SK-N-MC (cell line): ENCODE data around the gene KRTAP10-3.

ENCODE experiments used
- DNase-seq: peaks from one replicate; pipeline ENCODE4 v3.0.0-alpha.2; 2011; ENCODE audit warnings: low read depth, low spot score
- H3K27ac ChIP-seq: fragments of 200-600 bp; sonication (generic); 2 replicates; pipeline ENCODE4 v1.5.1; 2016; ENCODE audit warnings: mixed run types
- H3K36me3 ChIP-seq: fragments of 200-600 bp; sonication (generic); 2 replicates; pipeline ENCODE4 v1.6.1; 2017; ENCODE audit warnings: antibody characterized with exemption, low read length, mixed read lengths; ENCODE audit not compliant: insufficient read depth
- H3K4me3 ChIP-seq: fragments of 200-600 bp; sonication (generic); 2 replicates; pipeline ENCODE4 v1.5.1; 2016
- H3K9ac ChIP-seq: fragments of 200-600 bp; sonication (generic); 2 replicates; pipeline ENCODE4 v1.8.0; 2017; ENCODE audit warnings: mixed run types, mixed read lengths; ENCODE audit not compliant: insufficient read length
- H3K9me3 ChIP-seq: fragments of 200-600 bp; sonication (generic); 2 replicates; pipeline ENCODE4 v1.6.1; 2017; ENCODE audit warnings: low read depth, mild to moderate bottlenecking, antibody characterized with exemption, low read length, moderate library complexity, mixed read lengths
- EZH2 ChIP-seq: fragments of 200-600 bp; sonication (generic); IDR thresholded peaks from one replicate; pipeline ENCODE4 v1.6.1; 2017; ENCODE audit warnings: antibody characterized with exemption
- FOXP2 ChIP-seq: optimal IDR thresholded peaks from 2 replicates; pipeline ENCODE3; 2011; ENCODE audit warnings: mild to moderate bottlenecking, moderate library complexity; ENCODE audit not compliant: insufficient read depth; ENCODE audit errors: extremely low read length, control extremely low read depth
- POLR2AphosphoS5 ChIP-seq: IDR thresholded peaks from 2 replicates; pipeline ENCODE4 v1.6.1; 2012; ENCODE audit warnings: mild to moderate bottlenecking, low read depth, low read length, borderline replicate concordance

KRTAP10-3 gene

DNA sequence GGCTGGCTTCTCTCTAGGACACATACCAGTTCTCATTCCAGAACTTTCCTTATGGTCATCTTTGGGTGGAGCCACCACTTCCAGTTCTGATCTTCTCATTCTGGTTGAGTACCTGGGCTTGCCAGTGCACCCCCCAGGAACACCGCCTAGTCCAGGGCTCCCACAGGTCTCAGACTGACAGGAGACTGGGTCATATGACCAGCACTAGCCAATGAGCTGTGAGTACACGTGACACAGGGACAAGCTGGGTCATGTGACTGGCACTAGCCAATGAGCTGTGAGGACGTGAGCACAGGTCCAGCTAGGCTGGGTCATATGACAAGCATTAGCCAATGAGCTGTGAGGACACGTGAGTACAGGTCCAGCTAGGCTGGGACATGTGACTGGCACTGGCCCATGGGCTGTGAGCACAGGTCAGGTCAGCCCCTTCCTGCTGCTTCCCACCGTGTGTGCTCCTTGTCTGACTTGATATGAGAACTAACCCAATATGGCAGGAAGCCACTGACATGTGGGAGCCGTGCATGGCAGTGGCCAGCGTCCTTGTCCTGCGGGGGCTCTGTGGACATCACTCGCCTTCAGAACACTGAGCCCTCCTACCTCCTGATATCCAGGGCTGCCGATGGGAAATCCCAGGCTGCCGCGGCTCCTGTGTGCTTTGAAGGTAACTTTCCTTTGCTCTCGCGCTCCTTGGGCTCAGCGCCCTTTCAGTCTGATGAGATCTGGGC is 41.3 kb downstream of the KRTAP10-3 start:
- Histone ChIP-seq H3K9ac (no peak overlapping the region), H3K4me3 (no peak overlapping the region), H3K36me3 (0 out of 2 replicates have a peak, but pooled peaks cover 3% of the 10 kb centered on the region), H3K9me3 (no peaks in the 10 kb centered on the region), H3K27ac (no peak overlapping the region)
- TF ChIP-seq FOXP2 (no peak), EZH2 (no peak), POLR2AphosphoS5 (no peak)
- DNase-seq, result no peak

DNA sequence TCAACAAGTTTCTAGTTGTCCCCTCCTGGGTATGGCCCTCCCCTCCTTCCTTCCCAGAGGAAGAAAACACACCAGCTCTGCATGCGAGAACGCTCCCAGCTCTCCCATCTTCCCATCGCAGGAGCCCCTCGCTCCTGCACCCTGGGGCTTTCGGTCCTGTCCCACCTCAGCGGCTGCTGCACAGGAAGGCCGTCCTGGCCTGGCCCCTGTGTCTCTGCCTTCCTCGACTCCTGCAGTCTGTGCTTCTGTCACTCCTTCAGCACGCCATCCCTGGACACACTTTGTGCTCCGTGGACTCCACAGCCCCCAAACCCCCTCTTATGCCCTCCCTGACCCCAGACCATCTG is 41.8 kb downstream of the KRTAP10-3 start:
- Histone ChIP-seq H3K9ac (no peak overlapping the region), H3K4me3 (no peak overlapping the region), H3K9me3 (no peaks in the 10 kb centered on the region), H3K36me3 (0 out of 2 replicates have a peak, but pooled peaks cover 3% of the 10 kb centered on the region), H3K27ac (no peak overlapping the region)
- no peak for DNase-seq
- no peak for TF ChIP-seq POLR2AphosphoS5
- TF ChIP-seq FOXP2, result no peak

DNA sequence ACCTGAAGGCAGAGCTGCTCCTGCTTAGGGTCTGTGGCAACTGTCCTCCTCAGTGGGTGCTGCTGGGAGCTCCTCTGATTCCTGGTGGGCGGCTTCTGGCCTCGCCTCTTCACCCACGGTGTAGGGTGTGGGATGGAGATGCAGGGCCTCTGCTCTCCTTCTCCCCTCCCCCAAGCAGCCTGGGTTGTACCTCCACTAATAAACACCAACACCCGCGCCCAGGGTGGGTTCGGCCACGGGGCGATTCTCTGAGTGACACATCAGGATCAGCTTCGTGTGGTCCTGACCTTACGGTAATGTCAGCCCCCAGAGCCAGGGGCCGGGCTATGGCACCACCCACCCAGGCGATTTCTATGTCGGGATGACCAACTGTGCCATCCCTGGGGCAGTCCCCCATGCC is 42.3 kb downstream of the KRTAP10-3 start:
- no peak overlapping the region for H3K9ac ChIP-seq
- no peak for DNase-seq
- H3K9me3 ChIP-seq, result no peaks in the 10 kb centered on the region
- H3K36me3 ChIP-seq, result no peaks in the 10 kb centered on the region
- H3K4me3 ChIP-seq, result no peak overlapping the region
- no peak overlapping the region for H3K27ac ChIP-seq
- TF ChIP-seq FOXP2, result no peak
- TF ChIP-seq EZH2, result no peak
- no peak for TF ChIP-seq POLR2AphosphoS5

DNA sequence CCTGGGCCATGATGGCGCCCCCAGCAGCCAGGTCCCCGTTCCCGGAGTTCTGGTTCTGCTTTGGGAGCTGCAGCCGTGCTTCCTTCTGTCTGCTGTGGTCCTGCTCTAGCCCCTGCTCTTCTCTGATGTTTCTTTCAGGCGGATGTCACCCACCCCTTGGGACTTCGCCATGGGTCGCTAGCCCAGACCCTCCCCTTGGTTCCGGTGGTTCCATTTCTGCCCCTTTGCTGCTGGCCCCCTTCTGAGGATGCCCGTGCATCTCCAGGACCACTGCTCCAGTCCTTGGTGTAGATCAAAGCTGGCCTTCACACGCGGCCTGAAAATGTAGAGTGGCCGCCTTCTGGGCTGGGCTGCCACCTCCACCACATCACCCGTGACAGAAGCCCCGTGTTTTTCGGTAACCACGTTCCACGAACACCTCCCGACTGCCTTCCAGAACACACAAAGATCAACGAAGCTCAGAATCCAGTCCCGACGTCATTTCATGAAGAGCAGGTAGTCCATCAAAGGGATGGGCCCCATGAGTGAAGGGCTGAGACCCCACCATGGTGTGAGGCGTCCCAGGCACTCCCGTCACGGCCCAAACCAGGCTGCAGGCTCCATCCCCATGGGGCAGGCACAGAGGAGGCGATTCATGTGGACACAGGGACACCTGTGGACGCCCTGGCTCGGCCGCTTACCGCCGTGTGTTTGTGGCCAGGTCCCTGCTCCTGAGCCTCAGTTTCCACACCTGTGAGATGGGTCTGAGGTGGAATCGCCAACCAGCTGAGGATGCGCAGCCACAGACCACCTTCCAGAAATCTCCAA is 43.0 kb downstream of the KRTAP10-3 start:
- TF ChIP-seq FOXP2, result no peak
- TF ChIP-seq POLR2AphosphoS5, result no peak
- no peak for TF ChIP-seq EZH2
- H3K27ac ChIP-seq, result no peak overlapping the region
- DNase-seq, result no peak
- no peaks in the 10 kb centered on the region for H3K36me3 ChIP-seq
- no peaks in the 10 kb centered on the region for H3K9me3 ChIP-seq
- H3K9ac ChIP-seq, result no peak overlapping the region
- H3K4me3 ChIP-seq, result no peak overlapping the region

DNA sequence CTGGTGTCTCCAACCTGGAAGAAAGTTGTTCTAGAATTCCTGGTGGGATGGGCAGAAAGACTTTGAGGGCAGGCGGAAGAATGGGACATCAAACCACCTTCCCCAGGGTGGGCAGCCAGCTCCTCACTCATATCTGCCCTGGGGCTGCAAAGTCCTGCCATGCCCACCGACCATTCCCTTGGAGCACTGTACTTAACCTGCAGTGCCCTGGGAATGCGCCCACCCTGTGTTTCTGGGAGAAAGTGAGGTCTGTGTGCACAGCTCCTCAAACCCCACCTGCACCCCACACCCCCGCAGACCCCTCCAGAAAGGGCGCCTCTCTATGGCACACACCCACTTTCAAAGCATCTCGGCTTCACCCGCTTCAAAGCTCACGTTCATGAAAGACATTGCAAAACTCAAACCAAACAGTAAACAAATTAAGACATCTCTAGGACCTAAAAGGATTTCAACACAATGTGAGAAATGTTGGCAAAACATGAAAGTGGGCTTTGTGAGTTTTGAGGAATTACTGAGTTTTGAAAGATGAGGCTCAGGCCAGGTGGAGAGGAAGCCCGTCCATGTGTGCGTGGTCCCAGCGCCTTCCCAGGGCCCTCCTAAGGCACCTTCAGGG is 43.7 kb downstream of the KRTAP10-3 start:
- no peak for DNase-seq
- TF ChIP-seq POLR2AphosphoS5 (no peak), FOXP2 (no peak), EZH2 (no peak)
- no peaks in the 10 kb centered on the region for H3K36me3 ChIP-seq
- no peak overlapping the region for H3K9ac ChIP-seq
- no peak overlapping the region for H3K4me3 ChIP-seq
- H3K9me3 ChIP-seq, result no peaks in the 10 kb centered on the region
- H3K27ac ChIP-seq, result no peak overlapping the region

DNA sequence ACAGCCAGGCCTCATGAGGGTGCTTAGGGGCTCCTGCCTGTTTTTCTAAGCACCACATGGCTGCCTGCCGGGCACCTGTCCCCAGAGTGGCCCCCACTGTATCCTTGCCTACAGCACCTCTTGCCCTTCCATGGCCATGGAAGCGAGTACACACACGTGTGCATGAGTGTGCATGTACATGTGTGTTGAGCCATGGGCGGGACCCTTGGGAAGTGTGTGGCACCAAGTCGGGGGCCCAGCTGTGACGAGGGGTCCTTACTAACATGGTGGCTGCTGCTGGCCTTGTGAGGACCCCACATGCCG is 44.4 kb downstream of the KRTAP10-3 start:
- Histone ChIP-seq H3K27ac (no peak overlapping the region), H3K36me3 (no peaks in the 10 kb centered on the region), H3K9me3 (no peaks in the 10 kb centered on the region), H3K9ac (no peak overlapping the region), H3K4me3 (no peak overlapping the region)
- TF ChIP-seq POLR2AphosphoS5 (no peak), FOXP2 (no peak), EZH2 (no peak)
- DNase-seq, result no peak

DNA sequence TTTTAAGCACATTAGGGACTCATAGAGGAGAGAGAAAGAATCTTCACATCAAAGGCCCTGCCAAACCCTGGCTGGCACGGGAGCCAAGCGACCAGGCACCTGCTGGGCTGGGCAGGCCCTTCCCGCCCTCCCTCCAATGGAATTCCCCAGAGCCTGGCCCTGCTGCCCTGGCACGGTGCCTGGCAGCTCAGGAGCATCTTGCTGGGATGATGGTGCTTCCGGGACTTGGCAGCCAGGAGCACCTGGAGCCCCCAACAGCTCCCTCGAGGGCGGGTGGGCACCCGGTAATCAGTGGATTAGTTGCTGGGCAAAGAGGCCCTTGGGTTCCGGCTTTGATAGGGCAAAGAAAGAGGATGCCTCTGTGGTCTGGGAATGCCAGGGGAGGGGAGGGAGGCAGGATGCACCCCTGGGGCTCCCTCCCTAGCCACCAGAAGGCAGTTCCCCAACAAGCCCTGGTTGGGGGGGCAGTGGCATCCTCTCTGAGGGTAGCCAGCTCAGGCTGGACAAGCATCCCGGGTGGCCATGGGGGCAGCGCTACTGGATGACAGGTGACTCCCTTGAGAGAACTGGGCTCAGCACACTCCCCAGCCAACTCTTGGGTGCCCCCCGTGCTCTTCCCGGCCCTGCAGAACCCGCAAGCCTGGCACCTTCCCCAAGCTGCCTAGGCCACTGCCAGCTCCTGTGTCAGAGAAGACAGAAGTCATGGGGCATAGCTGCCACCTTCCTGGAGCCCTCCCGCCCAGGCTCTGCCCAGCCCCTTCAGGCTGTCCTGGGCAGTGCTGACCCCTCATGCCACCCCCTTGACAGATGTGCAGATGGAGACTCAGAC is 45.0 kb downstream of the KRTAP10-3 start:
- H3K36me3 ChIP-seq, result no peaks in the 10 kb centered on the region
- no peaks in the 10 kb centered on the region for H3K9me3 ChIP-seq
- no peak for DNase-seq
- no peak overlapping the region for H3K9ac ChIP-seq
- TF ChIP-seq FOXP2 (no peak), POLR2AphosphoS5 (no peak), EZH2 (no peak)
- H3K27ac ChIP-seq, result no peak overlapping the region
- H3K4me3 ChIP-seq, result no peak overlapping the region
